Esophagus muscularis mucosa (tissue), 4 donors: ENCODE data around the gene ARNT2.

ENCODE experiments used
- EP300 ChIP-seq: sonication (generic); formaldehyde crosslinking; IDR thresholded peaks from one replicate; pipeline ENCODE4 v1.6.1; 2017; ENCODE audit warnings: antibody characterized with exemption
- POLR2A ChIP-seq: fragments of 450-650 bp; IDR thresholded peaks from one replicate; pipeline ENCODE4 v1.6.1; 2017; ENCODE audit warnings: antibody characterized with exemption, moderate library complexity, mild to moderate bottlenecking, low read depth
- POLR2AphosphoS5 ChIP-seq, 2 donors: sonication (generic); formaldehyde crosslinking; IDR thresholded peaks; one replicate each; pipeline ENCODE4 v1.6.1; 2017; ENCODE audit warnings: antibody characterized with exemption in 2 of 2
- TF ChIP-seq, protein P1 (sequence below), 3 experiments: fragments of 200-600 bp in 2 of 3; fragments of 450-650 bp in 1 of 3; sonication (generic) in 2 of 3; IDR thresholded peaks; one replicate each; pipeline ENCODE4 v1.5.1; 2017 to 2019; ENCODE audit warnings: antibody characterized with exemption in 3 of 3, mild to moderate bottlenecking in 2 of 3, moderate library complexity in 1 of 3

DNA sequence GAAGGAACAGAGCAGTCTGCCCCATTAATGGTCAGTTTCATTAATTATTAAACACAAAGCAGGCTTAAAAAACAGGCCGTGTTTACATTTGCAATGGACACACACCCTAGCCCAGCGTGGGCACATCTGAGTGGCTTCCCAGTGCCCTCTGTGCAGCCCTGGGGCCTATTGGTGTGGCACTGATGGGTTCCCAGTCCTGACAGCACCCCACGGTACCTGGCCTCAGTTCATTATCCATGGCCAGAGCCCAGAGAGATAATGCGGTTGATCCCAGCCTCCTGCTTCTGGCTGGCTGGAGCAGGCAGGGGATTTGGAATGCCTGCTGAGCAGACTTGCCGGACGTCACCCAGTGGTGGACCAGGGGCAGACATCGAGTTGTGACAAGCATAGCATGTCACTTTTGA, 180.4 kb downstream of the ARNT2 start:
- TF ChIP-seq, protein P1, sequence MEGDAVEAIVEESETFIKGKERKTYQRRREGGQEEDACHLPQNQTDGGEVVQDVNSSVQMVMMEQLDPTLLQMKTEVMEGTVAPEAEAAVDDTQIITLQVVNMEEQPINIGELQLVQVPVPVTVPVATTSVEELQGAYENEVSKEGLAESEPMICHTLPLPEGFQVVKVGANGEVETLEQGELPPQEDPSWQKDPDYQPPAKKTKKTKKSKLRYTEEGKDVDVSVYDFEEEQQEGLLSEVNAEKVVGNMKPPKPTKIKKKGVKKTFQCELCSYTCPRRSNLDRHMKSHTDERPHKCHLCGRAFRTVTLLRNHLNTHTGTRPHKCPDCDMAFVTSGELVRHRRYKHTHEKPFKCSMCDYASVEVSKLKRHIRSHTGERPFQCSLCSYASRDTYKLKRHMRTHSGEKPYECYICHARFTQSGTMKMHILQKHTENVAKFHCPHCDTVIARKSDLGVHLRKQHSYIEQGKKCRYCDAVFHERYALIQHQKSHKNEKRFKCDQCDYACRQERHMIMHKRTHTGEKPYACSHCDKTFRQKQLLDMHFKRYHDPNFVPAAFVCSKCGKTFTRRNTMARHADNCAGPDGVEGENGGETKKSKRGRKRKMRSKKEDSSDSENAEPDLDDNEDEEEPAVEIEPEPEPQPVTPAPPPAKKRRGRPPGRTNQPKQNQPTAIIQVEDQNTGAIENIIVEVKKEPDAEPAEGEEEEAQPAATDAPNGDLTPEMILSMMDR (IDR thresholded peaks at IDR 0.05) = no peak
- TF ChIP-seq POLR2A = no peak
- no peak for TF ChIP-seq POLR2AphosphoS5 (IDR thresholded peaks at IDR 0.05)
- TF ChIP-seq EP300 = no peak
